NCI-H526 (cell line): ENCODE results near the gene TPH1.
"Not testable (repeated sequence)": the region's sequence is repeated elsewhere in the genome, so short reads cannot be mapped to it uniquely, and the experiment has no call there.

Experiments
- DNase-seq, 2 experiments: peaks; one replicate each; lab custom pipeline; 2025; lab: John Stamatoyannopoulos, UW

TPH1 gene

DNA sequence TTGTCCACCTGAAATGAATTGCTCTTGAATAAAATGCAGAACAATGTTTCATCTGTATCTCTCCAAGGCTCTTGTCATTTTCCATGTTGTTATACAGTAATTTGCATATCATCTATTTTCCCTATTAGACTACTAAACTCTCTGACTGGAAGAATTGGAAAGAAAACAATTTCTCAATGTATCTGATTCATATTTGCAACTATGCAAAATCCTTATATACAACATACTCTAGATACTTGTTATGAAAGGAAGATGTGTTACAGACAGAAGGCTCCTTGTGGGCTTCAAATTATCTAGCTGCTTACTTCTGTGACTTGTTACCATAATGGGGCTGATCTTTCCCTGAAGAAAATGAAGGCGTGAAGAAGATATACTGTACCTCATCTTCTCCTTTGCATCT lies 23.6 kb downstream of the TPH1 start:
- DNase-seq: peak; percentile 57 to 74

DNA sequence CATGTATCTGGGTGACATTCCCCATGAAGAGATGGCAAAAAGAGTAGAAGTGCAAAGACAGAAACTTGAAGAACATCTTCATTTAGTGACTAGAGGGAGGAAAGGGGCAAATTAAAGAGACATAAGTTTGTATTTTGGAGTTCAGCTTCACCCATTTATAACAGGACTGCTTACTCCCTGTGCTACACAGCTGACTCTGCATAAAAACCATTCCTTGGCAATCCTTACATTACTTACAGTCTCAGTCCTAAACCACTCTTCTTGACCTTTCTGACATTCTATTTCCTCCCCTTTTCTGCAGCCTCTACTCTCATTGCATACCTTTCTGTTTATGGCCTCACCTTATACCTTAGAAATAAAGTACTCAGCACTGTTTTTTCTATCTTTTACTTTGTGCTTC lies 26.4 kb downstream of the TPH1 start:
- no peak for DNase-seq

DNA sequence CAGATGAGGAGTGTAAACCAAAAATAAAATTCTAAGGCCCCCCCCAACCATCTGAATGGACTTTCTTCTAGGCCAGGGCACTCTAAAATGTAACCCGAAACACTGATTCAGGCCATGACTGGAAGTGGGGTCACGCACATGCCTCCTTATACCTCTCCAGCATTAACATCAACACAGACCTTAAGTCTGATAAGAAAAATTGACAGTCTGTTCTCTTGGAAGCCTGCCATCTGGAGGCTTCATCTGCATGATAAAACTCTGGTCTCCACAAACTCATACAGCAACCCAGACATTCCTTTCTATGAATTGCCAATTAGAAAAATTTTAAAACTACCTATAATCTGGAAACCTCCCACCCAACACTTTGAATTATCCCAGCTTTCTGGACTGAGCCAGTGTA lies 29.3 kb downstream of the TPH1 start:
- no peak for DNase-seq

DNA sequence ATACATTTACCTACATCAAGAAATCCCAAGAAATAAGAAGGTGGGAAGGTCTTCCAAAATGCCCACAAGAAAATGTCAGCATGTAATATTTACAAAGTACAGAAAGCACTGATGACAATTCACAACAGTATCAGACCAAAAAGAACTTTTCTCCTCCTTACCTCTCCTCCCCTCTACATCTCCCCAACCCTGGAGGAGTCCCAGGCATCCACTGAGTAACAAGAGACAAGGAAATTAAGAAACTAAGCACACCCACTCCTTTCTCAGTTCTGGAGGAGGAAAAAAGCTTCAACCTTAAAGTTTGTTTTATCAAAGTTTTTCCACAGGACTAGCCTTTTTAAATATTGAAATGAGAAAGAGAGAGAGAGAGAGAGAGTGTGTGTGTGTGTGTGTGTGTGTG lies 31.2 kb downstream of the TPH1 start:
- no peak for DNase-seq

DNA sequence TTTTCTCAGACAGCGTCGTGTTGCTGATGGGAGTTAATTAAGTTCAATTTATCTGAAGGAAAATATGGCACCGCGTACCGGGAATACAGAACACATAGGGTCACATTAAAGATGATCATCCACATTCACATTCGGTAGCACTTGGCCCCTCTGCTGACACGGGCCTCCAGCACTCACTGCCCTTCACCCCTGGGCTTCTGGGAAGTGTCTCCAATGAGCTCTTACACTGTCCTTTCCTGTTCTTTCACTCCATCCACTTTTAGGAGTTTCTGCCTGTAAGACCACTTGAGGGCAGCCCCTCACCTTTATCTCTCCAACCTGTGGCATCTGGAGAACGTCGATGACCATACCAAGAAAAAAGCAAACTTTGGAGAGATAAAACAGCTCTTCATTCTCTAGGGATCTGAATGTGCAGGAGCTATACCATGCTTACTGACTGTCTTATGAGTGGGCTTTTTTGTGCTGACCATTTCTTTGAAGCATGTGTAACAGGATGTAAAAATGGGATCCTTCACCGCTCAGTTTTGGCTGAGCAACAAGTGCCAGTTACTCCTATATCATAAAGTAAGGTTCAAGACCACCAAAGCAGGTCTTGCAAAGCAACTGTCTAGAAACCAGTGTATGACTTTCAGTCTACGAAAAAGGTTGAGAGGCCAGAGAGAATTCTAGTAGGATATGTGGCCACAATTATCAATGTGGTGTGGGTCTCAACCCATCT lies 32.1 kb downstream of the TPH1 start:
- DNase-seq: peak in 1 of 2 experiments; percentile 70

DNA sequence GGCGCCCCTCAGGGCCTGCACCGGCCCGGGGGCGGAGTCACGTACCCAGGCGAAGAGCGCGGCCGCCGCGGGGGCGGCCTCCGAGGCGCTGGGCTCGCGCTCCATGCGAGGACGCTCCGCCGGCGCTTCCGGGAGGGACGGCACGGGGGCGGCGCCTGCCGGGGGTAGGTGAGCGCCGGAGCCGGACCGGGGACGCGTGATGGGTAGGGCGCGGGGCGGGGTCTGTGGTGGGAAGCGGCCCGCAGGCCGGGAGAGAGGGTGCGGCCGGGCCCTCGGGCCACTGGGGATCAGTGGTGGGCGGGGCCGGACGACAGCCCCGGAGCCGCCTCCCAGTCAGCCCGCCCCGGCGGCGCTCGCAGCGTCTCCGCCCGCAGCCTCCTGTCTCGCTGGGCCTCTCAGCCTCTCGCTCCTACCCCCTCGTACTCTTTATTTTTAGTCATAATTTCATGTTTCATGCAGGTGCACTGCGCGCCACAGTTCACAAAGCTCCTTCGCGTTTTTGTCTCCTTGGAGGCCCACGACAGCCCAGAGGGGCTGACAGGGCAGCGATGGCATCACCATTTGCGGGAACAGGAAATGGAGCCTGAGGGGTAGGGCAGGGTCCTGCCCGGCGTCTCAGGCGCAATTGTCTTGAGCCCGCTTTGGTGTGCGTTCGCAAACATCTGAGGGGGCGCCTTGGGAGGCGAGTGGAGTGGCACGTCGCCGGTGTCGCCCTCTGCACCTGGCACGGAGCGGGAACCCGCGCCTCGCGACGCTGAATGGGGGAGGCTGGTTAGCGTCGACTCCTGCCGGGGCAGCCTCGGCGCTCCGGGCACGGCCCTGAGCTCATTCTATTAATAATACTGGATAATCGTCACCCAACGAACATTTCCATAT lies 32.9 kb downstream of the TPH1 start, which contains the start of gene SERGEF:
TSS of gene SERGEF (minus strand) at position 142 of the 876 bp plus-strand sequence. CDS start at position 105, 37 bp downstream.
- peak; percentile 76 to 99 for DNase-seq

DNA sequence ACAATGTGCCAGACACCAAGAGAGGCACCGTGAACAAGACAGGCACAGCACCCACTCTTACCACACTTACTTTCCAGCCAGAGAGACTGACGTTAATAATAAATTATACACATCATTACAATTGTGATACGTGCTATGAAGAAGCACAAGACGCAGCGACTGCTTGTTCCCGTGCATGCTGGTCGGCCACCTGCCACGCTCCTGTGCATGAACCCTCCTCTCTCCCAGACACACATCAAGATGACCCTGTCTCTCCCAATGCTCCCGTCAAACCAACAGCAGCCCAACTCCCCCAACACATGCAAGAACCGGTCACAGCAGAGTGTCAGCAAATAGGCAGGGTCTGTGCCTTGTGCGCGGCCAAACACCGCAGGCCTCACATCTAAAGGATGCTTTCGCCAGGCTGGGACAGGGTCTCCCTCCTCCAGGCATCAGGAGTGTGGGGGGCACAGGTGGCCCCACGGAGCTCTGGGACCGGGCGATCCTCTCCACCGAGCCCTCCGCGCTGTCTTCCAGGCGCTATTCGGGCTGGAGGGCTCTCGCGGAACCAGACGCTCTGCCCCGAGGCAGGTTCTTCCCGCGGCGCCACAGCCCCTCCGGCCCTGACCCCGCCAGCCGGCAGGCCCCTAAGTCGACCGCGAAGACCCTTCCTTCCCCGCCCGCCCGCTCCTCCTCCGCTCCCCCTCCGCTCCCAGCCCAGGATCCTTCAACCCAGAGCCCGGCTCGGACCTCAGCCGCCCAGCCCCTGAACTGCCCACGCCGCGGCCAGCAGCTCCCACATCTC lies 33.8 kb downstream of the TPH1 start:
- DNase-seq: peak; percentile 68 to 80

DNA sequence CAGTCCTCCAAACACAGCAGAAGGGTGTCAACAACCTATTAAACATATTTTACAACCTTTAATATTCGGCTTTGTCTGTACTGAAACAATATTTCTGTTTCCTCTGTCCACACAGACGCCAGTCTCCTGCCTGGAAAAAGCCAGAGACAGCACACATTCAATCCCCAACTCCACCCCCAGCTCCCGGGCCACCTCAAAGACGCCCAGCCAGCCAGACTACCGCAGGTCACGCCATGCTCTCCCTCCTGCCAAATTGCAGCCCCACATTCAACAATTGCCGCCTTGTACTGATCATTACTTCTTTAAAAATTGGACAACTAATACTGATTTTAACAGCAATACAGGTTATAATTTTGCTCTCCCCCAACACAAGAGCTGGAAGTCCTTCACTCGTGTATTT lies 34.4 kb downstream of the TPH1 start:
- no peak for DNase-seq

DNA sequence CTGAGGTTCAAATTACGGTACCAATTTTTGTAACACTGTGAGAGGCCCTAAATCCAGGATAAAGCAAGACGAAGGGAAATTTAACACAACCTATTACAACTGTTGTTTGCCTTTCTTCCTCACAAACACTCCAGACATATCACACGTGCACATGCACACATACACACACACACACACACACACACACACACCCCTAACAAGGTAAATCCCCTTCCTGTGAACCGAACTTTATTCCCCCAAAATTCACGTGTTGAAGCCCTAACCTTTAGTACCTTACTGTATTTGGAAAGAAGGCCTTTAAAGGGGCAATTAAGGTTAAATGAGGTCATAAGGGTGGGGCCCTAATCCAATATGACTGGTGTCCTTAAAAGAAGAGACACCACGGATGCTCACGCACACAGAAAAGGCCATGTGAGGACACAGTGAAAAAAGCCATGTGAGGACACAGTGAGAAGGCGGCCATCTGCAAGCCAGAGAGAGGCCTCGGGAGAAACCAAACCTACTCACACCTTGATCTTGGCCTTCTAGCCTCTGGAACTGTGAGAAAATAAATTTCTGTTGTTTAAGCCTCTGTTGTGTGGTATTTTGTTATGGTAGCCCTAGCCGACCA lies 35.0 kb downstream of the TPH1 start:
- no peak for DNase-seq

DNA sequence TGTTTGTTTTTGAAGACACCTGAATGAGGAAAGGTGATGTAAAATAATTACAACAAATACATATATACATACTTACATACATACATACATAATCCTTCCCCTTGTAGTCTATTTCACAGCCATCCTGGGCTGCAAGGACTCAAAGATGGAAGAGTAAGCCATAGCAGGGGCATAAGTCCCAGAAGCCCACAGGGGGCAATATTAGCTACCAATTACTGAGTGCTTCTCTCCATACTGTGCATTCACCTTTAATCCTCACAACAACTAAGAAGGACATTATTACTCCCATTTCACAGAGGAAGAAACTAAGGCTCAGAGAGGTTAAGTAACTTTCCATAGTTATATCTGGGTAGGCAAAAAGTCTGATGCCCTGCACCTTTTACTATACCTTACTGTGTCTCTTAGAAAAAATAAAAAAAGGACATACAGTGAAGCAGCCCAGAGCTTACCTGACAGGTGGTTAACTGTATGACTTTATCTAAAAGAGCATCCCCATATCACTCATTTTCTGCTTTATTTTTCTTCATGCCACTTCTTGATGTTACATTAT lies 35.9 kb downstream of the TPH1 start:
- peak; percentile 6 to 20 for DNase-seq

DNA sequence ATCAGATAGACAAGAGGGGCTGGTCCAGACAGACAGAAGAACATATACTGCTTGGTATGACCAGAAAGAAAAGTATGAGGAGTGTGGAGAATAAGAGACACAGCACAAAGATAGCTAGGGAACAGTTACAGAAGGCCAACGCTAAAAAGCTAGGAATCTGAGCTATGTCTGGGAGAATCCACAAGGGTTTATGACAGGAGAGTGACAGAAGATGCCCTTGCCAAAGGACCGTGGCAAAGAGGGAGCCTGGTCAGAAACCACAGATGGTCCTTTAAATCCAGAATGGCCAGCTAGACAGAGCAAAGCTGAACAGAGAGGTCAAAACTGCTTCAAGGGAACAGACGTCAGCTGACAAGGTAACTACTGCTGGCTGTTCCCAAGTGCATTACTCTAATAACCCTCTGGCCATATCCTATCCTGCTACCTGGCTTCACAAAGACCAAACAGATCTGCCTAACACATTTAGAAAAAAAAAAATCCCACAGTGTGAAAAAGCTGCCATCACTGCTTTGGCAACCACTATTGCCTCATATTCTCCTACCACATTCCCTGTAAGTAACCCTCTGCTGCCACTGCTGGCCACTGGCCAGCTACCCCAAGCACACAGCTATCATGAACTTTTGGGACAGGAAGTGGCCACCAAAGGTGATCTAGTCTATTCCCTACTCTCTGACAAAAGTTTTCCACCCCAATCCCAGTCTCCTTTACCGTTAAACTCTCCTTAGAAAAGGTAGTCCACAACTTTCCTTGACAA lies 40.5 kb downstream of the TPH1 start:
- no peak for DNase-seq

DNA sequence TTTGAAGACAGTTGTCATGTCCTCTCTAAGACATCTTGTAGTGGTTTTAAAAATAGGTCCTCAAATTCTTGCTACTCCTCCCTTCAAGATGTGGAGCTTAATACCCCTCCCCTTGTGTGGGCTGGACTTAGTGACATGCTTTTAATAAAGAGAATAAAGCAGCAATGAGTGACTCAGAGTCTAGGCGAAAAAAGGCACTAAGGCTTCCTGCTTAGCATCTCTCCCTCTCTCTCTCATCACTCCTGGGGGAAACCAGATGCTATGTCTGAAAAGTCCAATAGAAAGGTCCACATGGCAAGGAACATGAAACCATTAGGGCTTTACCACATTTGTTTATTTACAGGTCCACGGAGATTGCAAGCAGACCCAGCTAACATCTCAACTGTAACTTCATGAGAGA lies 44.9 kb downstream of the TPH1 start:
- no peak for DNase-seq

DNA sequence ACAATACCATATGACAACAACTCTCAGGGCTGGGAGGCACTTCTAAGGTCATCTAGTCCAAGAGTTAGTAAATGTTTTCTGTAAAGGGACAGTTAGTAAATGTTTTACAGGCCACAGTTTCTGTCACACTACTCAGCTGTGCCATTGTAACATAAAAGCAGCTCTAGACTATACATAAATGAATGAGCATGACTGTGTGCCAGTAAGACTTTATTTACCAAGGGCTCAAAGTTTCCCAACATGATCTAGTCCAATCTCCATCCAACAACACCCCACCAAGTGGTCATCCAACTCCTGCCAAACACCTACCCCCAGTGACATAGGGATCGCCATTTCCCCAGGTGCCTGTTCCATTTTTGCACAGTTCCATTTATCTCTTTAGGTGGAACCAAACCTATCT lies 45.3 kb downstream of the TPH1 start:
- DNase-seq: no peak

DNA sequence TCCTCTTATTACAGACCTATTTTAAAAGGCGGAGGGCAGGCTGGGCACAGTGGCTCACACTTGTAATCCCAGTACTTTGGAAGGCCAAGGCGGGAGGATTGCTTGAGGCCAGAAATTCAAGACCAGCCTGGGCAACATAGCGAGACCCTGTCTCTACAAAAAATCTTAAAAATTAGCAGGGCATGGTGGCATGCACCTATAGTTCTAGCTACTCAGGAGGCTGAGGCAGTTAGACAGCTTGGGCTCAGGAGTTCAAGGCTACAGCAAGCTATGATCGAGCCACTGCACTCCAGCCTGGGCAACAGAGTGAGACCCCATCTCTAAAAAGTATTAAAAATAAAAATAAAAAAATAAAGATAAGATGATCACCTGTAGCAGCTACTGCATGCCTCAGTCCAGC lies 45.9 kb downstream of the TPH1 start:
- not testable (repeated sequence) for DNase-seq
